RWPE1 (cell line): ENCODE results near the gene LRRC45.

Experiments used
- CTCF ChIA-PET: fragments of 350-600 bp; sonication (Branson Sonifier 250); formaldehyde crosslinking; extraction: SDS; loops from one replicate; lab custom pipeline; 2021; lab: Yijun Ruan, JAX
- POLR2A ChIA-PET: fragments of 400-600 bp; formaldehyde crosslinking; extraction: SDS; loops from one replicate; lab custom pipeline; 2020; ENCODE audit warnings: antibody characterized with exemption; ENCODE audit not compliant: low non-redundant PET; lab: Yijun Ruan, JAX
- DNase-seq: peaks from one replicate; pipeline ENCODE4 v3.0.0; 2012; ENCODE audit warnings: low spot score
- H3K27ac ChIP-seq: fragments of 450-650 bp; 2 replicates; pipeline ENCODE4 v1.5.1; 2017
- TF ChIP-seq, protein P1 (sequence below): fragments of 450-650 bp; conservative IDR thresholded peaks from 2 replicates; pipeline ENCODE4 v1.5.1; 2017; ENCODE audit warnings: low read depth, mild to moderate bottlenecking

Gene LRRC45

DNA sequence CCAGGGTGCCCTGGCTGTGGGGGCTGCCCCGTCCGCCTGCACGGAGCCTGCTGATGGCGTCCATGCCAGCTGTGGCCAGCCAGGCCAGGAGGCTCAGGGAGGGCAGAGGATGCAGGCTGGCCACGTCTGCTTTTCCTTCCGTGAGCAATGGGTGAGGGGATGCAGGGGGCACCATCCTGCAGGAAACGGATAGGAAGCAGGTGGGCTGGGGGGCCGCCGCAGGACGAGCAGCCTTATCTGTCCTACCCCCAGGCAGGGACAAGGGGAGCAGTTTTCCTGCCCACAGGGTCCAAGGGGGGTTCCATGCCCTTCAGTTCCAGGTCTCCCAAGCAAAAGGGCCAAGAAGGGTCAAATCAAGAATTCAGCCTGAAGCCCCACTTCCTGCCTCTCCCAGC is 35.7 kb downstream of the LRRC45 start:
- ChIA-PET CTCF (no interaction called here), POLR2A (no interaction called here)
- TF ChIP-seq, protein P1, sequence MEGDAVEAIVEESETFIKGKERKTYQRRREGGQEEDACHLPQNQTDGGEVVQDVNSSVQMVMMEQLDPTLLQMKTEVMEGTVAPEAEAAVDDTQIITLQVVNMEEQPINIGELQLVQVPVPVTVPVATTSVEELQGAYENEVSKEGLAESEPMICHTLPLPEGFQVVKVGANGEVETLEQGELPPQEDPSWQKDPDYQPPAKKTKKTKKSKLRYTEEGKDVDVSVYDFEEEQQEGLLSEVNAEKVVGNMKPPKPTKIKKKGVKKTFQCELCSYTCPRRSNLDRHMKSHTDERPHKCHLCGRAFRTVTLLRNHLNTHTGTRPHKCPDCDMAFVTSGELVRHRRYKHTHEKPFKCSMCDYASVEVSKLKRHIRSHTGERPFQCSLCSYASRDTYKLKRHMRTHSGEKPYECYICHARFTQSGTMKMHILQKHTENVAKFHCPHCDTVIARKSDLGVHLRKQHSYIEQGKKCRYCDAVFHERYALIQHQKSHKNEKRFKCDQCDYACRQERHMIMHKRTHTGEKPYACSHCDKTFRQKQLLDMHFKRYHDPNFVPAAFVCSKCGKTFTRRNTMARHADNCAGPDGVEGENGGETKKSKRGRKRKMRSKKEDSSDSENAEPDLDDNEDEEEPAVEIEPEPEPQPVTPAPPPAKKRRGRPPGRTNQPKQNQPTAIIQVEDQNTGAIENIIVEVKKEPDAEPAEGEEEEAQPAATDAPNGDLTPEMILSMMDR: no peak
- no peak for DNase-seq
- peak overlapping the region; percentile 79 for H3K27ac ChIP-seq

DNA sequence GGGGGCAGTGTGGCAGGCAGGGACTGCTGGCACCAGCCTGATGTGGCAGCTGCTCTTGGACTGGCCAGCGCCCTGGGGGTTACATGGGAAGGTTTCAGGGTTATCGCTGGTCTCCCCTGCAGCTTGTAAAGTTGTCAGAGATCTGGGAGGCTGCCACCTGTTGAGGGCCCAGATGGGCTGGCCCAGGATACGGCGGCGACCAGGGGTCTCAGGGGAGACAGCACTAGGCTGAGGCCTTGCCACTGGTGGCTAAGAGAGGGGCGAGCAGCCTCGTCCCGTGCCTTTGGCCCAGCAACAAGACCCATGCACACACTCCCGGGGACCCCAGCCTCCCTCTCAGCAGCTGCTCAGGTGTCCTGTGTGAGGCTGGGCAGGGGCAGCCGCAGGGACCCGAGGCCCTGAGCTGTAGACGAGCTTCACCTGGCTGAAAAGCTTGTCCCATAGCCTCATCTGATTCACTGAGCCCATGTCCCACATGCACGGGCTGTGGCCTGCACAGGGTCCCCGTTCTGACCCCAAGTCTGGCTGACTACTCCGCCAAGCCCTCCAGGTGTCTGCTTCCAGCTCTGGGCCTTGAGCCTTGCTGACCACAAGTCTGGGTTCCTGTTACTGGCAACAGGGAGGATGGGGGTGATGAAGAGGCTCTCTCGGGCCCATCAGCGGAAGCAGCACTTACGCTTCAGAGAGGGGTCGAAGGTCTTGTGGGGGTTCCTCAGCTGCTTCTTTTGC is 36.3 kb downstream of the LRRC45 start:
- ChIA-PET CTCF (no interaction called here), POLR2A (interaction anchor here (0.6 kb wide), 1 partner anchor 89 kb away, joined by 3 read pairs; no protein-coding TSS in a partner anchor)
- no peak for DNase-seq

DNA sequence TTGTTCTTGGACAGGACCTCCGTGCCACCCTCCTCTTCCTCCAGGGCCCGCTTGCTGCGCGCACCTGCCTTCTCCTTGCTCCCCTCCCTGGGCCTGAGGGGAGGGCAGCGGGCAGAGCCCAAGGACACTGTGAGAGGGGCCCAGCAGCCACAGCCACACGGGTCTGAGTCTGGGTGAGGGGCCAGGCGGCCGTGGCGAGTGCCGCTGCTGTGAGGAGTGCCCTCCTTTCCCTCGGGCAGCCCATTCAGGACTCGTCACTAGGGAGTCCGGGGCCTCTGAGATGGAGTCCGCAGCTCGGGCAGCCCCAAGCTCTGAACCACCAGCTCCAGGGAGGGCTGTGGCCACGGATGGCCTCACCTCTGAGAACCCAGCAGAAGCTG is 36.9 kb downstream of the LRRC45 start:
- POLR2A ChIA-PET: interaction anchor here (0.6 kb wide), 1 partner anchor 90 kb away, joined by 3 read pairs; no protein-coding TSS in a partner anchor
- H3K27ac ChIP-seq: peak overlapping the region; percentile 79
- DNase-seq: no peak
- CTCF ChIA-PET: no interaction called here
- TF ChIP-seq, protein P1: no peak

More for the DNA sequence above, 36.3 kb downstream of the LRRC45 start:
- H3K27ac ChIP-seq: peak overlapping the region; percentile 79
- TF ChIP-seq, protein P1: no peak

- H3K27ac ChIP-seq: peak overlapping the region; percentile 79
- ChIA-PET POLR2A (no interaction called here), CTCF (no interaction called here)
- TF ChIP-seq, protein P1: no peak
- DNase-seq: no peak
Observed at GRCh38 chr17:82060614-82061013, 37.5 kb downstream of the LRRC45 start.

DNA sequence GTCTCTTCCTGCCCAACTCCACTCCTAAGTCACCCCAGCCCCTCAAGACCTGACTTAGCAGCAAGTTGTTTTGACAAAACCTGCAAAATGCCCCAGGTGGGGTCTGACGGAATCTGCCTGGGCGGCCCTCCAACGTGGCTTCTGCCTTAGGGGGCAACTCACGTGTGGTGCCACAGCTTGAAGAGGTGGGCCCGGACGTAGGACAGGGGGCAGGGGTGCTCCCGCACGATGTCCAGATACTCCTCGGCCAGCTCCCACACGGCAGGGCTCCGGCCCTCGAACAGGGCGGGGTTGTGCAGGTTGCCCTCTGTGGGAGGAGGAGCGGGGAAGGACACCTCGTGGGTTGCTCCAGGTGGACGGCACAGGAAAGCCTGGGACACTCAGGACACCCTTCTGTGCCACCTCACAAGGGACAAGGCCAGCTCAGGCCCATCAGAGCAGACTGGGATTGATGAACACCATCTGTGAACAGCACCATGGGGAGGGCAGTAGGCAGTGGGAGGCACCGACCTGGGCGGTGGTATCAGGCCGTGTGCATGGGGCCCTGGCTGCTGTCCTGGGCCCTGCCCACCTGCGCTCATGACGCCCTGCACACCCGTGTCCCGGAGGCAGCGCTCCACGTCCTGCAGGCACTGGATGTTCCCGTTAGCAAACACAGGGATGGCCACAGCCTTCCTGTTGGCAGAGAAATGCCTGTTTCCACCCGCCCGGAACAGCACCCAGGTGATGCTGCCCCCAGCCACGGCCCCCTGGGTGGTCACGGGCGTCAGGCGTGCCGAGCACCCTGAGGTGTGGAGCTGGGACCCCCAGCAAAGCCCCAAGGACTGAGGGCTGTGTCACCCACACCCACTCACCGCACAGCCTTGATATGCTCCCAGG is 38.2 kb downstream of the LRRC45 start:
- no peak for DNase-seq
- ChIA-PET POLR2A (no interaction called here), CTCF (interaction anchor here (0.6 kb wide), 1 partner anchor 31 kb away, joined by 3 read pairs; no protein-coding TSS in a partner anchor)
- TF ChIP-seq, protein P1: no peak
- H3K27ac ChIP-seq: peak overlapping the region; percentile 79
